Liver (tissue), 9 donors: Measurements from ENCODE around the gene DENND6A. TPM values are rescaled to one million over a fixed set of nuclear protein-coding genes. Genes with fewer than 3 reads are reported as not detected.
"Not testable (repeated sequence)": the region's sequence is repeated elsewhere in the genome, so short reads cannot be mapped to it uniquely, and the experiment has no call there.

Experiments used
- DNase-seq: peaks from one replicate; pipeline ENCODE4 v3.0.0-alpha.2; 2017; ENCODE audit warnings: low spot score
- H3K27ac ChIP-seq, 2 donors: one replicate each; pipeline ENCODE4 v1.7.0; 2013; ENCODE audit warnings: inconsistent platforms in 2 of 2, low read length in 2 of 2, control low read depth in 1 of 2, low read depth in 1 of 2, mild to moderate bottlenecking in 1 of 2
- H3K27me3 ChIP-seq, 4 donors: one replicate each; pipeline versions ENCODE4 v1.6.1 to v1.7.0; 2013; ENCODE audit warnings: low read length in 3 of 4, inconsistent platforms in 1 of 4, mild to moderate bottlenecking in 1 of 4, moderate library complexity in 1 of 4; ENCODE audit not compliant: control insufficient read depth in 4 of 4, insufficient read depth in 4 of 4
- H3K36me3 ChIP-seq, 4 donors: one replicate each; pipeline versions ENCODE4 v1.6.1 to v1.7.0; 2013; ENCODE audit warnings: low read length in 3 of 4, mild to moderate bottlenecking in 3 of 4, low read depth in 1 of 4, moderate library complexity in 1 of 4; ENCODE audit not compliant: control insufficient read depth in 4 of 4, insufficient read depth in 3 of 4
- H3K4me1 ChIP-seq, 4 donors: one replicate each; pipeline versions ENCODE4 v1.6.1 to v1.7.0; 2013; ENCODE audit warnings: low read length in 3 of 4, mild to moderate bottlenecking in 3 of 4, moderate library complexity in 1 of 4; ENCODE audit not compliant: control insufficient read depth in 4 of 4, insufficient read depth in 4 of 4
- H3K4me3 ChIP-seq, 3 donors: one replicate each; pipeline versions ENCODE4 v1.6.1 to v1.7.0; 2013; ENCODE audit warnings: low read length in 3 of 3, control low read depth in 1 of 3, low read depth in 1 of 3, mild to moderate bottlenecking in 1 of 3
- H3K9ac ChIP-seq, 2 donors: one replicate each; pipeline ENCODE4 v1.7.0; 2013; ENCODE audit warnings: low read length in 2 of 2, mild to moderate bottlenecking in 2 of 2, moderate library complexity in 2 of 2, control low read depth in 1 of 2, low read depth in 1 of 2
- H3K9me3 ChIP-seq, 4 donors: one replicate each; pipeline versions ENCODE4 v1.6.1 to v1.7.0; 2013; ENCODE audit warnings: low read length in 3 of 4; ENCODE audit not compliant: control insufficient read depth in 4 of 4
- FOXA1 ChIP-seq: IDR thresholded peaks from 2 replicates; pipeline ENCODE4 v1.6.1; 2016; ENCODE audit warnings: antibody characterized with exemption
- FOXA2 ChIP-seq: IDR thresholded peaks from 2 replicates; pipeline ENCODE4 v1.6.1; 2016; ENCODE audit warnings: antibody characterized with exemption
- HNF4G ChIP-seq: IDR thresholded peaks from 2 replicates; pipeline ENCODE4 v1.6.1; 2016; ENCODE audit warnings: antibody characterized with exemption
- MAX ChIP-seq: IDR thresholded peaks from 2 replicates; pipeline ENCODE4 v1.6.1; 2016; ENCODE audit warnings: antibody characterized with exemption
- RAD21 ChIP-seq, 2 donors: IDR thresholded peaks; 2 replicates each; pipeline ENCODE4 v1.6.1; 2016; ENCODE audit warnings: antibody characterized with exemption in 2 of 2, mild to moderate bottlenecking in 2 of 2
- REST ChIP-seq: IDR thresholded peaks from 2 replicates; pipeline ENCODE4 v1.6.1; 2016; ENCODE audit warnings: antibody characterized with exemption, mild to moderate bottlenecking
- RXRA ChIP-seq, 2 donors: IDR thresholded peaks; 2 replicates each; pipeline ENCODE4 v1.6.1; 2017 to 2018; ENCODE audit warnings: antibody characterized with exemption in 2 of 2, mild to moderate bottlenecking in 1 of 2
- SP1 ChIP-seq: IDR thresholded peaks from 2 replicates; pipeline ENCODE4 v1.6.1; 2018; ENCODE audit warnings: antibody characterized with exemption, mild to moderate bottlenecking
- TAF1 ChIP-seq: conservative IDR thresholded peaks from 2 replicates; pipeline ENCODE4 v1.6.1; 2016; ENCODE audit warnings: antibody characterized with exemption, mild to moderate bottlenecking
- WGBS: extraction: QIAGEN DNeasy Blood & Tissue Kit; methylation state at CpG from one replicate; pipeline ENCODE4 v1.1.7; 2013; 5-methylcytosine and 5-hydroxymethylcytosine counted together
- polyA plus RNA-seq, 2 donors: library from polyadenylated mRNA; stranded (reverse) in 1 of 2; unstranded in 1 of 2; fragments of 200-250 nt in 1 of 2; fragments of >200 nt in 1 of 2; fragmentation: Nextera tagmentation in 1 of 2; extraction: Ambion mirVana in 1 of 2; gene quantifications; one replicate each; pipeline versions ENCODE4 v1.2.1 to v1.2.3, GENCODE V29; 2013 to 2015
- total RNA-seq, 2 donors: library from RNA; depleted of rRNA; stranded (reverse); fragments of >200 nt; gene quantifications; one replicate each; pipeline ENCODE4 v1.2.3, GENCODE V29; 2014
- TF ChIP-seq, protein P1 (sequence below): IDR thresholded peaks from 2 replicates; pipeline ENCODE4 v1.6.1; 2016; ENCODE audit warnings: antibody characterized with exemption
- donor health status: healthy.
- donor health status: healthy.
- donor health status: healthy.
- donor health status: healthy.
- donor health status: healthy.

The DENND6A gene
- total and polyA plus RNA-seq, 4 donors: 3.1 to 12.2 (median 8.1) TPM

- H3K36me3 ChIP-seq: no peaks in the 10 kb centered on the region
- no peak overlapping the region for H3K4me3 ChIP-seq
- 85% methylated on average over 3 of the region's 3 CpGs for WGBS
- H3K9me3 ChIP-seq: no peaks in the 10 kb centered on the region
- no peaks in the 10 kb centered on the region for H3K27me3 ChIP-seq
- no peaks in the 10 kb centered on the region for H3K4me1 ChIP-seq
- TF ChIP-seq REST: no peak
- TF ChIP-seq HNF4G: no peak
- no peak for TF ChIP-seq FOXA2
- no peak for TF ChIP-seq RXRA (IDR thresholded peaks at IDR 0.05)
- TF ChIP-seq, protein P1, sequence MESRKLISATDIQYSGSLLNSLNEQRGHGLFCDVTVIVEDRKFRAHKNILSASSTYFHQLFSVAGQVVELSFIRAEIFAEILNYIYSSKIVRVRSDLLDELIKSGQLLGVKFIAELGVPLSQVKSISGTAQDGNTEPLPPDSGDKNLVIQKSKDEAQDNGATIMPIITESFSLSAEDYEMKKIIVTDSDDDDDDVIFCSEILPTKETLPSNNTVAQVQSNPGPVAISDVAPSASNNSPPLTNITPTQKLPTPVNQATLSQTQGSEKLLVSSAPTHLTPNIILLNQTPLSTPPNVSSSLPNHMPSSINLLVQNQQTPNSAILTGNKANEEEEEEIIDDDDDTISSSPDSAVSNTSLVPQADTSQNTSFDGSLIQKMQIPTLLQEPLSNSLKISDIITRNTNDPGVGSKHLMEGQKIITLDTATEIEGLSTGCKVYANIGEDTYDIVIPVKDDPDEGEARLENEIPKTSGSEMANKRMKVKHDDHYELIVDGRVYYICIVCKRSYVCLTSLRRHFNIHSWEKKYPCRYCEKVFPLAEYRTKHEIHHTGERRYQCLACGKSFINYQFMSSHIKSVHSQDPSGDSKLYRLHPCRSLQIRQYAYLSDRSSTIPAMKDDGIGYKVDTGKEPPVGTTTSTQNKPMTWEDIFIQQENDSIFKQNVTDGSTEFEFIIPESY: no peak
- TF ChIP-seq MAX: no peak
- no peak overlapping the region for H3K27ac ChIP-seq
- DNase-seq: no peak
- no peak overlapping the region for H3K9ac ChIP-seq
These were observed 76.6 kb downstream of the DENND6A start for GRCh38 chr3:57616233-57616632.

DNA sequence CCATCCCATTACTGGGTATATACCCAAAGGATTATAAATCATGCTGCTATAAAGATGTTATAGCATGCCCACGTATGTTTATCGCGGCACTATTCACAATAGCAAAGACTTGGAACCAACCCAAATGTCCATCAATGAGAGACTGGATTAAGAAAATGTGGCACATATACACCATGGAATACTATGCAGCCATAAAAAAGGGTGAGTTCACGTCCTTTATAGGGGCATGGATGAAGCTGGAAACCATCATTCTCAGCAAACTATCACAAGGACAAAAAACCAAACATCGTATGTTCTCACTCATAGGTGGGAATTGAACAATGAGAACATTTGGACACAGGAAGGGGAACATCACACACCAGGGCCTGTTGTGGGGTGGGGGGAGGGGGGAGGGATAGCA is 81.0 kb downstream of the DENND6A start:
- not testable (repeated sequence) for H3K27me3 ChIP-seq, H3K36me3 ChIP-seq, H3K4me3 ChIP-seq, DNase-seq, H3K9ac ChIP-seq, H3K9me3 ChIP-seq, H3K27ac ChIP-seq, H3K4me1 ChIP-seq
- WGBS: 99% methylated on average over 5 of the region's 5 CpGs

DNA sequence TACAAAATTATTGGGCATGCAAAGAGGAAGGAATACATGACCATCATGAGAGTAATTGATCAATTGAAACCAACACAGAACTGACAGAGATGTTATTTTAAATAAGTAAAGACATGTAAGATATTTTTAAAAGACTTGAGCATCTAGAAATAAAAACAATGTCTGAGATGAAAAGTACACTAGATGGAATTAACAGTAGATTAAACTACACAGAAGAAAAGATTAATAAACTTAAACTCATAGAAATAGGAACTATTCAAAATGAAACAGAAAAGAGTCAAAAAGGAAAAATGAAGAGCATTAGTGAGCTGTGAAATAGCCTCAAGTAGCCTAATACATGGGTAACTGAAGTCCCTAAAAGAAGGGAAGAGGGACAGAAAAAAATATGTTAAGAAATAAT is 87.2 kb downstream of the DENND6A start:
- Histone ChIP-seq H3K27me3 (no peaks in the 10 kb centered on the region), H3K27ac (no peak overlapping the region), H3K4me3 (no peak overlapping the region), H3K36me3 (peaks cover 0 to 3% (median 1%) of the 10 kb centered on the region in 4 donors), H3K9ac (no peak overlapping the region), H3K4me1 (no peaks in the 10 kb centered on the region), H3K9me3 (no peaks in the 10 kb centered on the region)
- TF ChIP-seq RAD21 (IDR thresholded peaks at IDR 0.05) (no peak), SP1 (no peak), FOXA1 (no peak), TAF1 (no peak), HNF4G (no peak), MAX (no peak), RXRA (IDR thresholded peaks at IDR 0.05) (no peak)
- DNase-seq: no peak
